Measurements from ENCODE around the gene SRPK2. TPM values are rescaled to one million over a fixed set of nuclear protein-coding genes. Genes with fewer than 3 reads are reported as not detected.

The SRPK2 gene
- total RNA-seq, 4 donors from 2014 or later, result 61.7 to 89.1 (median 78.4) TPM

DNA sequence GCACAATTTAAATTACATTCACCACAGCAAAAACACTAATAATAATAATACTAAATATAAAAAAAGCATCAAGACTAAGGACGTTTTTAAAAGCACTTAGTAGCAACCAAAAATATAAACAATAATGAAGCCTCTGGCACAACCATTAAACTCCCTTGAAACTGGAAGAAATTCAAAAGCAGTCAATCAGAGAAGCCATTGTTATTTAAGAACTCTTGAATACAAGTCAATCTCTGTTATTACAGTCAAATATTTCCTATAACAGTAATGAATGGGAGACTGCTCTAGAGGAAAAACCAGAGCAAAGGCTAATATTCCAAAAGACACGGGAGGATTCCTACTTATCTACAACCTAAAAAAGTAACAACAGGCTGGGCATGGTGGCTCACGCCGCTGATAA, 210.5 kb downstream of the SRPK2 start:
- peaks cover 5% of the 10 kb centered on the region for H3K4me1 ChIP-seq
- H3K4me3 ChIP-seq, result no peak overlapping the region
- WGBS, result 57% methylated on average over 4 of the region's 4 CpGs
- TF ChIP-seq, protein P1, sequence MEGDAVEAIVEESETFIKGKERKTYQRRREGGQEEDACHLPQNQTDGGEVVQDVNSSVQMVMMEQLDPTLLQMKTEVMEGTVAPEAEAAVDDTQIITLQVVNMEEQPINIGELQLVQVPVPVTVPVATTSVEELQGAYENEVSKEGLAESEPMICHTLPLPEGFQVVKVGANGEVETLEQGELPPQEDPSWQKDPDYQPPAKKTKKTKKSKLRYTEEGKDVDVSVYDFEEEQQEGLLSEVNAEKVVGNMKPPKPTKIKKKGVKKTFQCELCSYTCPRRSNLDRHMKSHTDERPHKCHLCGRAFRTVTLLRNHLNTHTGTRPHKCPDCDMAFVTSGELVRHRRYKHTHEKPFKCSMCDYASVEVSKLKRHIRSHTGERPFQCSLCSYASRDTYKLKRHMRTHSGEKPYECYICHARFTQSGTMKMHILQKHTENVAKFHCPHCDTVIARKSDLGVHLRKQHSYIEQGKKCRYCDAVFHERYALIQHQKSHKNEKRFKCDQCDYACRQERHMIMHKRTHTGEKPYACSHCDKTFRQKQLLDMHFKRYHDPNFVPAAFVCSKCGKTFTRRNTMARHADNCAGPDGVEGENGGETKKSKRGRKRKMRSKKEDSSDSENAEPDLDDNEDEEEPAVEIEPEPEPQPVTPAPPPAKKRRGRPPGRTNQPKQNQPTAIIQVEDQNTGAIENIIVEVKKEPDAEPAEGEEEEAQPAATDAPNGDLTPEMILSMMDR (IDR thresholded peaks at IDR 0.05), result no peak
- TF ChIP-seq POLR2AphosphoS5 (IDR thresholded peaks at IDR 0.05) (no peak), EP300 (IDR thresholded peaks at IDR 0.05) (no peak), POLR2A (IDR thresholded peaks at IDR 0.05) (no peak)
- H3K27ac ChIP-seq, result no peak overlapping the region
- peaks cover 5% of the 10 kb centered on the region for H3K9me3 ChIP-seq
- H3K27me3 ChIP-seq, result no peaks in the 10 kb centered on the region
- H3K36me3 ChIP-seq, result no peaks in the 10 kb centered on the region
- no peak for DNase-seq (ENCODE audit: low spot score in 2 of 2)

DNA sequence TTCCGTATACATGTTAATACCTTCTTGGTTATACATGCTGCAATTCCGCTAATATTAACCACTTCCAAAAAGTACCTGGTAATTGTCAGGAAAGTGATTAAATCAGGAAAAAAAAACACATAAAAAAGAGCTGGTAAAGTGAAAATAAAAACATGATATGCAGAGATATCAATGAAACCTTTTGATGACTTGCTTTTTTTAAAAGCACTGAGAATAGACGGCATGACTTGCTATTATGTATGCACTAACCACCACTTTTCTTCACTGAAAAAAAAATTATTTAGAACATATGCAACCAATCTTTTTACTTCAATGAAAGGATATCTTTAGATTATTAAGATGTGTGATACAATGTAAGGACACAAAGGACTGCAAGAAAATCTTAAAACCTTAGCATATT, 211.7 kb downstream of the SRPK2 start:
- Histone ChIP-seq H3K27me3 (no peaks in the 10 kb centered on the region), H3K36me3 (no peaks in the 10 kb centered on the region), H3K9me3 (peaks cover 5% of the 10 kb centered on the region), H3K4me3 (no peak overlapping the region), H3K27ac (no peak overlapping the region), H3K4me1 (peaks cover 3% of the 10 kb centered on the region)
- TF ChIP-seq EP300 (IDR thresholded peaks at IDR 0.05), result no peak
- TF ChIP-seq, protein P1 (IDR thresholded peaks at IDR 0.05), result no peak
- no peak for TF ChIP-seq POLR2AphosphoS5 (IDR thresholded peaks at IDR 0.05)
- no peak for TF ChIP-seq POLR2A (IDR thresholded peaks at IDR 0.05)
- DNase-seq (ENCODE audit: low spot score in 2 of 2), result no peak
- WGBS, result 85% methylated on average over 3 of the region's 3 CpGs

DNA sequence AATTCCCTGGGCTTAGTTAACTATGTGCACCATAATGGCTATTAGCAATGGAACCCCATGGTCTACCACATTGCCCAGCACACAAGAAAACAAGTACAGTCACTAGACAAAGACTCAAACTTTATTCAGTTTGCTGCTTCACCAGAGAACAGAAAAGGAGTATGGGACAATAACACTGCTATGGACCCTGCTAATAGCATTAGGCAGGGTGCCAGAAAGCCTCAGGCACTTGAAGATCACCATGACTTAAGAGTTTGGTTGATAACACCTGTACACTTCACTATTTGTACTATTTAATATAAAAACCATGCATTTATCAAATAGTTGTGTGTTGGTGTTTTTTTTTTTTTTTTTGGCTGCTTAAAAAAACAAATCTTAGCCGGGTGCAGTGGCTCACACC, 215.1 kb downstream of the SRPK2 start:
- WGBS, result 81% methylated on average over 1 of the region's 1 CpG
- DNase-seq (ENCODE audit: low spot score in 2 of 2), result no peak
- TF ChIP-seq EP300 (IDR thresholded peaks at IDR 0.05) (no peak), POLR2AphosphoS5 (IDR thresholded peaks at IDR 0.05) (no peak), POLR2A (IDR thresholded peaks at IDR 0.05) (no peak)
- TF ChIP-seq, protein P1 (IDR thresholded peaks at IDR 0.05), result no peak
- H3K27me3 ChIP-seq, result no peaks in the 10 kb centered on the region
- no peak overlapping the region for H3K4me3 ChIP-seq
- peaks cover 3% of the 10 kb centered on the region for H3K4me1 ChIP-seq
- H3K36me3 ChIP-seq, result no peaks in the 10 kb centered on the region
- H3K9me3 ChIP-seq, result no peaks in the 10 kb centered on the region
- H3K27ac ChIP-seq, result no peak overlapping the region

DNA sequence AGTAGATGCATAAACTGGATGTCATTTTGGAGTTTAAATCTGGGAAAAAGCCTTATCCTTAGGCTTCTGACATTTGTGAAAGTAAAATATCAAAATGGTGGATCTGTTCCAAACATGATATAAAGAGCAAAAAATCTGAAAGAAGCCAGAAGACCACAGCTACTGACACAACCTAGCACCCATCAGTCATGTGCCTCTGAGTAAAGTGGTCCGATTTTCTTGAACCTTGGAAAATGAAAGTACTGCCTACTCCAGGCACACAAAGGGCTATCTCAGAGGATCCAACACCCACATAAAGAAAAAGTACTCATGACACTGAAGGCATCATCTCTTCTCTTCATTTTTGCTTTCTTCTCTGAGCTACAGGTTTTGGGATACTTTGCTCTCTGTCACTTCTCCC, 224.0 kb downstream of the SRPK2 start:
- H3K27ac ChIP-seq, result no peak overlapping the region
- H3K36me3 ChIP-seq, result peaks cover 40% of the 10 kb centered on the region
- H3K4me1 ChIP-seq, result no peaks in the 10 kb centered on the region
- WGBS, result 81% methylated on average over 1 of the region's 1 CpG
- no peak overlapping the region for H3K4me3 ChIP-seq
- H3K27me3 ChIP-seq, result no peaks in the 10 kb centered on the region
- no peak for DNase-seq (ENCODE audit: low spot score in 2 of 2)
- TF ChIP-seq, protein P1 (IDR thresholded peaks at IDR 0.05), result no peak
- no peak for TF ChIP-seq POLR2A (IDR thresholded peaks at IDR 0.05)
- TF ChIP-seq EP300 (IDR thresholded peaks at IDR 0.05), result no peak
- no peak for TF ChIP-seq POLR2AphosphoS5 (IDR thresholded peaks at IDR 0.05)
- no peaks in the 10 kb centered on the region for H3K9me3 ChIP-seq

DNA sequence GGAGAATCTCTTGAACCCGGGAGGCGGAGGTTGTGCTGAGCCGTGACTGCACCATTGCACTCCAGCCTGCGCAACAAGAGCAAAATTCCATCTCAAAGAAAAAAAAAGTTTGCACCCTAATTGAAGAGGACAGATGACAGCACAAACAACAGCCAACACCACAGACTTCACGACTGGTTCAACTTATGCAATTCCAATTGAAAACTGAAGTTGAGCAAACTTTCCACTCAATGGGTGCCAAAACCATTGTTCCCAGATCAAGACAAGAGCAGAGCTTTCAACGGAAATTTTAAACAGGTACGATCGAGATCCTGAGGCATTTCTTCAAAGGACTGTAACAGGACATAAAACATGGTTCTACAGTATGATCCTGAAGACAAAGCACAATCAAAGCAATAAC, 225.0 kb downstream of the SRPK2 start:
- WGBS, result 79% methylated on average over 8 of the region's 8 CpGs
- H3K36me3 ChIP-seq, result peaks cover 40% of the 10 kb centered on the region

More for the DNA sequence above, 225.0 kb downstream of the SRPK2 start:
- no peak for DNase-seq (ENCODE audit: low spot score in 2 of 2)
- TF ChIP-seq EP300 (IDR thresholded peaks at IDR 0.05) (no peak), POLR2AphosphoS5 (IDR thresholded peaks at IDR 0.05) (no peak), POLR2A (IDR thresholded peaks at IDR 0.05) (no peak)
- TF ChIP-seq, protein P1 (IDR thresholded peaks at IDR 0.05), result no peak
- Histone ChIP-seq H3K4me1 (no peaks in the 10 kb centered on the region), H3K27ac (no peak overlapping the region), H3K4me3 (no peak overlapping the region), H3K27me3 (no peaks in the 10 kb centered on the region), H3K9me3 (no peaks in the 10 kb centered on the region)

All from suprapubic skin (tissue), 4 donors.